Mesenchymal stem cell (in vitro differentiated cells and primary cell): ENCODE data around the gene MACROH2A1.

Experiments used
- DNase-seq: peaks from one replicate; pipeline ENCODE4 v3.0.0-alpha.2; 2013
- H2AFZ ChIP-seq: one replicate; pipeline ENCODE4 v1.6.1; 2013; ENCODE audit warnings: low read depth, mild to moderate bottlenecking, control low read depth, inconsistent platforms, low read length, moderate library complexity
- H2AK5ac ChIP-seq: 2 replicates; pipeline ENCODE4 v1.6.1; 2013; ENCODE audit warnings: low read length, moderate library complexity, mild to moderate bottlenecking, inconsistent platforms; ENCODE audit not compliant: severe bottlenecking
- H2BK120ac ChIP-seq: one replicate; pipeline ENCODE4 v1.6.1; 2013; ENCODE audit warnings: low read depth, mild to moderate bottlenecking, inconsistent platforms, low read length, moderate library complexity
- H2BK12ac ChIP-seq, 2 experiments: one replicate each; pipeline ENCODE4 v1.6.1; 2013; ENCODE audit warnings: inconsistent platforms in 2 of 2, low read length in 2 of 2, mild to moderate bottlenecking in 2 of 2, moderate library complexity in 2 of 2, control low read depth in 1 of 2
- H2BK15ac ChIP-seq: one replicate; pipeline ENCODE4 v1.6.1; 2013; ENCODE audit warnings: mild to moderate bottlenecking, low read depth, inconsistent platforms; ENCODE audit not compliant: poor library complexity, severe bottlenecking
- H2BK5ac ChIP-seq: 2 replicates; pipeline ENCODE4 v1.6.1; 2013; ENCODE audit warnings: low read depth, mild to moderate bottlenecking, low read length, control low read depth, inconsistent platforms; ENCODE audit not compliant: poor library complexity, severe bottlenecking
- H3K14ac ChIP-seq, 2 experiments: one replicate each; pipeline ENCODE4 v1.6.1; 2013; ENCODE audit warnings: inconsistent platforms in 2 of 2, low read length in 2 of 2, control low read depth in 1 of 2, mild to moderate bottlenecking in 1 of 2, moderate library complexity in 1 of 2
- H3K18ac ChIP-seq, 2 experiments: one replicate each; pipeline ENCODE4 v1.6.1; 2013; ENCODE audit warnings: inconsistent platforms in 2 of 2, low read length in 2 of 2, control low read depth in 1 of 2, low read depth in 1 of 2, mild to moderate bottlenecking in 1 of 2
- H3K23ac ChIP-seq, 2 experiments: one replicate each; pipeline ENCODE4 v1.6.1; 2013; ENCODE audit warnings: inconsistent platforms in 2 of 2, low read length in 2 of 2, mild to moderate bottlenecking in 2 of 2, moderate library complexity in 2 of 2, control low read depth in 1 of 2
- H3K27ac ChIP-seq: 2 replicates; pipeline ENCODE4 v1.5.1; 2013; ENCODE audit warnings: mild to moderate bottlenecking, moderate library complexity, low read length, control low read depth, inconsistent platforms; ENCODE audit not compliant: poor library complexity, severe bottlenecking
- H3K27me3 ChIP-seq, 2 experiments: 2 replicates each; pipeline versions ENCODE4 v1.6.1 to v1.7.0; 2013; ENCODE audit warnings: low read length in 2 of 2, mild to moderate bottlenecking in 2 of 2, moderate library complexity in 2 of 2, control low read depth in 1 of 2, inconsistent platforms in 1 of 2; ENCODE audit not compliant: control insufficient read depth in 1 of 2, insufficient read depth in 1 of 2
- H3K36me3 ChIP-seq, 2 experiments: 2 replicates each; pipeline versions ENCODE4 v1.6.1 to v1.7.0; 2013; ENCODE audit warnings: low read length in 2 of 2, control low read depth in 1 of 2, inconsistent platforms in 1 of 2, low read depth in 1 of 2, mild to moderate bottlenecking in 1 of 2; ENCODE audit not compliant: insufficient read depth in 2 of 2, control insufficient read depth in 1 of 2
- H3K4ac ChIP-seq, 2 experiments: one replicate each; pipeline ENCODE4 v1.6.1; 2013; ENCODE audit warnings: inconsistent platforms in 2 of 2, low read length in 2 of 2, mild to moderate bottlenecking in 2 of 2, moderate library complexity in 2 of 2, control low read depth in 1 of 2, low read depth in 1 of 2
- H3K4me1 ChIP-seq: 2 replicates; pipeline ENCODE4 v1.6.1; 2013; ENCODE audit warnings: low read depth, low read length, control low read depth; ENCODE audit not compliant: control insufficient read depth, insufficient read depth
- H3K4me2 ChIP-seq: 2 replicates; pipeline ENCODE4 v1.6.1; 2013; ENCODE audit warnings: low read length, mild to moderate bottlenecking, inconsistent platforms; ENCODE audit not compliant: poor library complexity, severe bottlenecking
- H3K4me3 ChIP-seq, 2 experiments: 2 replicates each; pipeline versions ENCODE4 v1.5.1 to v1.7.0; 2013; ENCODE audit warnings: low read length in 2 of 2, mild to moderate bottlenecking in 2 of 2, control low read depth in 1 of 2, low read depth in 1 of 2; ENCODE audit not compliant: insufficient read depth in 1 of 2
- H3K79me1 ChIP-seq: replicated peaks from 2 replicates; pipeline ENCODE4 v1.6.1; 2013; ENCODE audit warnings: mild to moderate bottlenecking, control low read depth, low read length, inconsistent platforms; ENCODE audit not compliant: poor library complexity, severe bottlenecking
- H3K9ac ChIP-seq: 2 replicates; pipeline ENCODE4 v1.7.0; 2013; ENCODE audit warnings: mild to moderate bottlenecking, low read length, moderate library complexity
- H3K9me3 ChIP-seq: 2 replicates; pipeline ENCODE4 v1.7.0; 2013; ENCODE audit warnings: mild to moderate bottlenecking, low read length; ENCODE audit not compliant: control insufficient read depth
- H4K8ac ChIP-seq: one replicate; pipeline ENCODE4 v1.6.1; 2013; ENCODE audit warnings: inconsistent platforms, mild to moderate bottlenecking, low read length, moderate library complexity
- H4K91ac ChIP-seq: one replicate; pipeline ENCODE4 v1.6.1; 2013; ENCODE audit warnings: mild to moderate bottlenecking, low read length, inconsistent platforms
- WGBS: methylation state at CpG from one replicate; pipeline ENCODE4 v1.1.7; 2013; ENCODE audit warnings: mixed read lengths; 5-methylcytosine and 5-hydroxymethylcytosine counted together

The MACROH2A1 gene

DNA sequence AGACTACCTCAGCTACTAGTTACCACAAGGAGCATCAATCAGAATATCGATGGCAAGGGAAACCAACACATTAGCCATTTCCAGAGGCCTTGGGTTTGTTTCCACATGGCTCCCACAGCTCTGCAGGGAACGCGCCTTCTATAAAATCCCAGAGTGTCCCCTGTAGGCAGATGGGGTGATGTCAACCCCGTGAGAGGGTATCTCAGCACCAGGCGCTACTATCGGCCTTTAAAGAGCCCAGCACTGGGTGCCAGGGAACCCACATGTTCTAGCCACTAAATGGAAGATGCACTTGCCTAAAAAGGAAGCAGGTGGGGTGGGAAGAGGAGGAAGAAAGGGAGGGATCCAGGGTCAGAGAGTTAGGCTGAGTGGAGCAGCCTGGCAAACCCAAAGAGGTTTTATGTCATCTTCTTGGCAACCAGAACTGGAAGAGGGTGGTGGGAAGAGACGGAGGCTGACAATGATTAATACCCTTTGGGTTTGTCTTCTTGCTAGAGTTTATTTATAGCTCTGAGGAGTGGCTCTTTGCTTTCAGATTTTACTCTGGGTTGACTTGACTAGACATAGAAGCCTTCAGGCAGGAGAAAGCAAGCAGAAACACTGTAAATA is 19.9 kb downstream of the MACROH2A1 start:
- 86% methylated on average over 7 of the region's 7 CpGs for WGBS

DNA sequence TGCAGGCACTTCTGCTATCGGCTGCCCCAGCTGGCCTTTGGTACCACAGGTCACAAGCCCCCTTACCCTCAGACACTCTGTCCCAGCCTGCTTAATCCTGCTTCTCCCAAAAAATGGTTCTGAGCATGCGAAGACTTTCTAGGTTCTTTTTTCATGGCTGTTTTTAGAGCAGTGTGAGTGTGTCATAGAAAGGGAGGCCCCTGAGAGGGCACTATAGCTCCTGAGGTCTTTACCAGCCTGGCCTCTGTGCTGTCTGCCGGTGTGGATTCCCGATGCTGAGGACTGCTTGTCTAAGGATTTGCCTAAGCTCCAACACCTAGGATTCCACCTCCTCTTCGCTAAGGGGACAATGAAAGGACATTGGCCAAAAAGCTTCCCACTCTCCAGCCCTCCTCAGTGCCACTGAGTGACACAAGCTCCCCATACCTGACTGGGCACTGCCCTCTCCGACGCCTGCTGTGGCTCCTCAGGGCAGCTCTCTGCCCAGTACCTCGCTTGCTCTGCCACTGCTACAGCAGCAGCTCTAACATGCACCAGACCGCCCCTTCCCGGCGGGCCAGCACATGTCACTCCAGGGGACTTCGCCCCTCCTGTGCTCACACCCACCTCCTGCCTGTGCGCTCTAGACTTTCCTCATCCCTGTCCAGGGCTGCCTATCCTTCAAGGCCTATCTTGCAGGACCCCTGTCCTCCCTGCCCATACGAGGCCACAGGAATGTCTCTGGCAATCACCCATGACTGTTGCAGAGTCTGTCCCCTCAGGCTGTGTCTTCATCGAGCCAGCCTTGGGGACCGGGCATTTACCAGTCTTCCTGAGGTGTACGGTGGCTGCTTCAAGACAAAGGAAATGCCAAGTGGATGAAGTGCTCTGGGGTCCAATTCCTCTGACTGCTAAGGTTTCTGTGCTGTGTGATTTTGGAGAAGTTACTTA is 21.0 kb downstream of the MACROH2A1 start:
- Histone ChIP-seq H3K4ac (peak overlapping the region in 1 of 2 experiments; percentile 48), H2BK120ac (no peak overlapping the region), H2BK15ac (peak overlapping the region; percentile 30), H4K91ac (peak overlapping the region; percentile 41), H3K9me3 (no peaks in the 10 kb centered on the region), H2BK5ac (no peak overlapping the region), H4K8ac (peak overlapping the region; percentile 22), H3K27me3 (no peaks in the 10 kb centered on the region), H3K14ac (no peak overlapping the region), H3K23ac (no peak overlapping the region), H2AFZ (no peak overlapping the region), H2BK12ac (no peak overlapping the region), H3K4me2 (no peak overlapping the region), H3K79me1 (peaks cover 39% of the 10 kb centered on the region), H3K9ac (no peak overlapping the region), H3K27ac (no peak overlapping the region), H2AK5ac (no peak overlapping the region), H3K18ac (peak overlapping the region in 1 of 2 experiments; percentile 15), H3K4me1 (peaks cover 20% of the 10 kb centered on the region), H3K4me3 (no peak overlapping the region), H3K36me3 (peaks cover 48 to 94% of the 10 kb centered on the region in 2 experiments)
- WGBS, result 93% methylated on average over 17 of the region's 17 CpGs
- DNase-seq, result no peak

More for the DNA sequence above, 19.9 kb downstream of the MACROH2A1 start:
- Histone ChIP-seq H3K4me3 (peak overlapping the region in 1 of 2 experiments; percentile 18), H2BK120ac (no peak overlapping the region), H3K4me2 (no peak overlapping the region), H3K27me3 (no peaks in the 10 kb centered on the region), H2AFZ (no peak overlapping the region), H3K18ac (no peak overlapping the region), H2BK12ac (no peak overlapping the region), H3K9me3 (no peaks in the 10 kb centered on the region), H3K4ac (no peak overlapping the region), H2AK5ac (no peak overlapping the region), H3K36me3 (peaks cover 45 to 89% of the 10 kb centered on the region in 2 experiments), H2BK15ac (no peak overlapping the region), H3K4me1 (peaks cover 20% of the 10 kb centered on the region), H3K79me1 (peaks cover 37% of the 10 kb centered on the region), H3K9ac (peak overlapping the region; percentile 16), H4K91ac (no peak overlapping the region), H3K27ac (no peak overlapping the region), H4K8ac (no peak overlapping the region), H3K14ac (no peak overlapping the region), H2BK5ac (no peak overlapping the region), H3K23ac (no peak overlapping the region)
- no peak for DNase-seq

DNA sequence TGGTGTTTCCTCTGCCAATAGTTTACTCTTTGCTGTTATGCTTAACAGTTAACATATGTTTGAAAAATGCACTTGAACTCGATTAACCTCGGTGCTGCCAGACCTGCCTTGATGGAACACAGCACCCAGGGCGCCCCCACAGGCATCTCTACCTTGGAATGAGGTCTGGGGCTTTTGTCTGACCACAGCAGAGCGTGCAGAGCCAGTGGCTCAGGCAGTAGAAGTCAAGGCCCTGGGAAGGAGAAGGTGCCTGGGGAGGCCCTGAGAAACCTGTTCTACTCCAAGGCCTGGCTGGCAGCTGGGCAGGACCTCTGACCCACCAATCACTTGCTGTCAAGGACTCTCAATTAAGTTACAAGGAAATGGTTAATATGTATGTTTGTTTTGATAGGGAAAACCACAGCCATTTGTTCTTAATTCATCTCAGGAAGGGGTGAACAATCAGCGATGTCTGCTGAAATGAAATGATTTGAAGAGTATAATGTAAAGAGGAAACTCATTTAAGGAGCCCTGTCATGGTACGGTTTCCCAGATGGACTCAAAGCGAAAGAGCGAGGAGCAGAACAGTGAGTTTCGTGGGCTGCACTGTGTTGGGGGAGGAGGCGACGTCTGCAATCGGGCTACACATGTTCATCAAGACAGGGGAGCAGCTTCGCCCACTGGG is 21.9 kb downstream of the MACROH2A1 start:
- no peak overlapping the region for H2BK15ac ChIP-seq
- H2BK12ac ChIP-seq, result no peak overlapping the region
- DNase-seq, result no peak
- H3K23ac ChIP-seq, result no peak overlapping the region
- H3K36me3 ChIP-seq, result peaks cover 52 to 90% of the 10 kb centered on the region in 2 experiments
- no peak overlapping the region for H4K8ac ChIP-seq
- H3K79me1 ChIP-seq, result peaks cover 43% of the 10 kb centered on the region
- H3K27me3 ChIP-seq, result no peaks in the 10 kb centered on the region
- H3K9me3 ChIP-seq, result no peaks in the 10 kb centered on the region
- WGBS, result 87% methylated on average over 11 of the region's 13 CpGs
- H3K27ac ChIP-seq, result no peak overlapping the region
- H4K91ac ChIP-seq, result no peak overlapping the region
- no peak overlapping the region for H3K4ac ChIP-seq
- no peak overlapping the region for H3K14ac ChIP-seq
- no peak overlapping the region for H2BK120ac ChIP-seq
- H3K4me2 ChIP-seq, result no peak overlapping the region
- peaks cover 25% of the 10 kb centered on the region for H3K4me1 ChIP-seq
- H3K18ac ChIP-seq, result no peak overlapping the region
- H2AK5ac ChIP-seq, result no peak overlapping the region
- no peak overlapping the region for H2BK5ac ChIP-seq
- no peak overlapping the region for H3K9ac ChIP-seq
- H2AFZ ChIP-seq, result no peak overlapping the region
- no peak overlapping the region for H3K4me3 ChIP-seq
